GM12878 (cell line): ENCODE results near the gene ABITRAM. TPM values are rescaled to one million over a fixed set of nuclear protein-coding genes. Genes with fewer than 3 reads are reported as not detected.

ENCODE experiments used
- ATAC-seq: fragments of 200-7000 bp; cut with Tn5 transposase; 3 replicates; pipeline ENCODE4 v1.9.1; 2020; ENCODE audit warnings: mild to moderate bottlenecking, moderate library complexity
- BruUV-seq: library from RNA; stranded (reverse); fragments of 400-500 nt; replicated peaks from 2 replicates; lab custom pipeline; 2021; lab: Mats Ljungman, UMichigan
- CTCF ChIA-PET: fragments of 300-600 bp; sonication (Branson Sonifier 250); formaldehyde crosslinking; extraction: SDS; loops from one replicate; lab custom pipeline; 2021; ENCODE audit warnings: inconsistent platforms; lab: Yijun Ruan, JAX
- POLR2A ChIA-PET: fragments of 350-600 bp; formaldehyde crosslinking; extraction: SDS; loops from one replicate; lab custom pipeline; 2021; ENCODE audit warnings: inconsistent platforms; lab: Charles Lee
- RAD21 ChIA-PET: fragments of 300-600 bp; sonication (Branson Sonifier 250); formaldehyde crosslinking; loops from one replicate; lab custom pipeline; 2023; ENCODE audit warnings: antibody characterized with exemption; ENCODE audit not compliant: unreplicated experiment; lab: Charles Lee
- SMC1A ChIA-PET: fragments of 300-600 bp; sonication (Branson Sonifier 250); formaldehyde crosslinking; loops from one replicate; lab custom pipeline; 2023; ENCODE audit not compliant: unreplicated experiment, uncharacterized antibody; lab: Charles Lee
- DNase-seq: peaks from one replicate; pipeline ENCODE4 v3.0.0-alpha.2; 2011; ENCODE audit warnings: low read depth, low spot score
- FAIRE-seq: peaks from 3 replicates; lab custom pipeline; 2011; peaks lifted over from hg19 to GRCh38; lab: Jason Lieb, UNC
- H2AFZ ChIP-seq: 2 replicates; pipeline ENCODE4 v1.6.0; 2011; ENCODE audit warnings: low read depth, low read length, control low read depth; ENCODE audit not compliant: control insufficient read depth
- H3K27ac ChIP-seq: 2 replicates; pipeline ENCODE4 v1.5.1; 2011; ENCODE audit warnings: control low read depth; ENCODE audit not compliant: control insufficient read depth, insufficient read depth
- H3K27me3 ChIP-seq, 2 experiments: replicated peaks in 1 of 2; 2 replicates each; pipeline versions ENCODE4 v1.6.0 to v1.6.1; 2011; ENCODE audit warnings: low read length in 1 of 2; ENCODE audit not compliant: control insufficient read depth in 2 of 2, insufficient read depth in 2 of 2
- H3K36me3 ChIP-seq, 2 experiments: 2 replicates each; pipeline ENCODE4 v1.5.1; 2011; ENCODE audit warnings: low read length in 1 of 2; ENCODE audit not compliant: control insufficient read depth in 2 of 2, insufficient read depth in 2 of 2
- H3K4me1 ChIP-seq: 2 replicates; pipeline ENCODE4 v1.6.1; 2011; ENCODE audit warnings: mild to moderate bottlenecking, low read length, moderate library complexity, mixed read lengths; ENCODE audit not compliant: control insufficient read depth, insufficient read depth
- H3K4me2 ChIP-seq: 2 replicates; pipeline ENCODE4 v1.6.0; 2011; ENCODE audit warnings: control low read depth; ENCODE audit not compliant: control insufficient read depth, insufficient read depth
- H3K4me3 ChIP-seq: fragments of 200-600 bp; sonication (generic); 2 replicates; pipeline ENCODE4 v1.5.1; 2016
- H3K79me2 ChIP-seq: 2 replicates; pipeline ENCODE4 v1.6.0; 2011; ENCODE audit warnings: low read length; ENCODE audit not compliant: control insufficient read depth, insufficient read depth
- H3K9ac ChIP-seq: 2 replicates; pipeline ENCODE4 v1.8.0; 2011; ENCODE audit warnings: low read length, control low read depth, mixed read lengths; ENCODE audit not compliant: control insufficient read depth, insufficient read depth
- H3K9me3 ChIP-seq: replicated peaks from 3 replicates; pipeline ENCODE4 v1.5.1; 2011; ENCODE audit warnings: mild to moderate bottlenecking, low read length; ENCODE audit not compliant: control insufficient read depth, insufficient read depth
- H4K20me1 ChIP-seq: 2 replicates; pipeline ENCODE4 v1.6.0; 2011; ENCODE audit not compliant: control insufficient read depth, insufficient read depth
- CEBPB ChIP-seq, 2 experiments: fragments of 150-350 bp in 1 of 2; IDR thresholded peaks; 2 replicates each; pipeline ENCODE4 v1.6.1; 2012 to 2014; ENCODE audit warnings: low read depth in 2 of 2, low read length in 2 of 2, borderline replicate concordance in 1 of 2, inconsistent platforms in 1 of 2
- CREB1 ChIP-seq: IDR thresholded peaks from 2 replicates; pipeline ENCODE4 v1.6.1; 2012; ENCODE audit warnings: low read depth, mild to moderate bottlenecking, inconsistent platforms
- CREM ChIP-seq: IDR thresholded peaks from 2 replicates; pipeline ENCODE4 v1.6.1; 2014; ENCODE audit warnings: antibody characterized with exemption, low read depth
- KLF5 ChIP-seq: fragments of 450-650 bp; IDR thresholded peaks from 2 replicates; pipeline ENCODE4 v1.6.1; 2014; ENCODE audit warnings: mild to moderate bottlenecking; ENCODE audit not compliant: partially characterized antibody
- NRF1 ChIP-seq: conservative IDR thresholded peaks from 2 replicates; pipeline ENCODE4 v1.6.1; 2011; ENCODE audit warnings: mild to moderate bottlenecking, low read depth, low read length, improper control_type of control experiment
- RBBP5 ChIP-seq: fragments of 200-600 bp; sonication (generic); conservative IDR thresholded peaks from 2 replicates; pipeline ENCODE4 v1.6.1; 2016
- TAF1 ChIP-seq: IDR thresholded peaks from 2 replicates; pipeline ENCODE4 v1.6.1; 2011; ENCODE audit warnings: mild to moderate bottlenecking, low read depth, low read length, borderline replicate concordance
- WGBS: methylation state at CpG from one replicate; pipeline ENCODE4 v1.1.6; 2016; ENCODE audit warnings: low lambda C conversion rate; ENCODE audit not compliant: insufficient replicate concordance, insufficient coverage; ENCODE audit errors: missing lambda C conversion rate; 5-methylcytosine and 5-hydroxymethylcytosine counted together
- in situ Hi-C: fragments of 300-500 bp; cut with MboI; formaldehyde crosslinking; loops from 9 replicates; pipeline ENCODE4 v1.14.3; 2018; ENCODE audit warnings: mixed read lengths
- intact Hi-C: fragments of 100-400 bp; cut with micrococcal nuclease; formaldehyde crosslinking; loops from one replicate; pipeline ENCODE4 v1.14.2; 2022; ENCODE audit not compliant: unreplicated experiment
- polyA plus RNA-seq, 11 experiments: library from polyadenylated mRNA; depleted of rRNA in 4 of 11; unstranded in 6 of 11; stranded (reverse) in 5 of 11; fragments of >200 nt; fragmentation: Nextera tagmentation in 4 of 11; fragmentation: Illumina TruSeq in 1 of 11; extraction: Ambion mirVana in 4 of 11; extraction: Trizol in 1 of 11; gene quantifications; 1 replicate in 1 of 11; 2 replicates in 10 of 11; pipeline versions ENCODE4 v1.2.1 to v1.2.3, GENCODE V29; 2011 to 2016; ENCODE audit warnings: inconsistent platforms in 2 of 11, missing spikeins in 2 of 11, low read depth in 1 of 11
- total RNA-seq, 4 experiments: library from RNA; depleted of rRNA in 3 of 4; stranded (reverse); fragments of >200 nt in 3 of 4; fragmentation: Illumina TruSeq in 1 of 4; extraction: Trizol in 1 of 4; gene quantifications; 2 replicates each; pipeline versions ENCODE4 v1.2.1 to v1.2.3, GENCODE V29; 2013 to 2021
- TF ChIP-seq, protein P1 (sequence below): fragments of 450-650 bp; IDR thresholded peaks from 2 replicates; pipeline ENCODE4 v1.6.1; 2016; ENCODE audit warnings: mild to moderate bottlenecking
- TF ChIP-seq, protein P2 (sequence below): fragments of 450-650 bp; formaldehyde crosslinking; IDR thresholded peaks from 2 replicates; pipeline ENCODE4 v1.5.0; 2022; ENCODE audit warnings: mild to moderate bottlenecking, missing genetic modification characterization

The ABITRAM gene
- total and polyA plus RNA-seq, 10 of the 15 experiments (the other 5 are each of a cell fraction or from before 2014, with no cell fraction given) = 5.2 to 18.4 (median 10.6) TPM

DNA sequence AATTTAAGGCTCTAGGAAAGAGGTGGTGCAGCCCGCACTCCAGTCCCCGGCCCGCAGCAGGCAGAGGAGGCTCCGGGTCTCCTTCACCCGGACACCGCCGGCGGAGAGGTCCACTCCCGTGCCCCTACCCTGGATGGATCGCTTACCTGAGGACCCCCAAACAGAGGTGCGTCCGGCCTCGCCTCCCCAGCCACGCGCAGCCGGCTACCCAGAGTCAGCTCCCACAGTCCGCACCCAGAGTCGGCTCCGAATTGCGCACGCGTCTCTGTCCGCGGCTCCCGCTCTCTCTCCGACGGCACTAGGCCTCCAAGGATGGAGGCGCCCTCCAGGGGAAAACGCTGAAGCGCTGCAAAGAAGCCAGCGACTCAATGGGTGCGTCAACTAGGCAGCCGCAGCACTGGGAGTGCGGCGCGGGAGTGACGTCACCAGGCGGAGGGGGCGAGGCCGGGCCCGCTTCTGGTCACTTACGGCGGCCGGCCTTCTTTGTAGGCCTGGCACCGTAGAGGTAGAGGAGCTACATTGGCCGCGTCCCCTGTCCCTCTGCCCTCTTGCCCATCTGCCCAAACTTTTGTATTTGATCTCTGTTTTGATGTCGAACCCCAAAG lies 380 bp upstream of the ABITRAM start, which contains the start of gene ELP1 (continued):
- TF ChIP-seq TAF1 = peak; percentile 55; the same call in 1 of the 2 replicates
- 0 out of 2 replicates have a peak, but pooled peaks have one; percentile 18 for TF ChIP-seq NRF1

DNA sequence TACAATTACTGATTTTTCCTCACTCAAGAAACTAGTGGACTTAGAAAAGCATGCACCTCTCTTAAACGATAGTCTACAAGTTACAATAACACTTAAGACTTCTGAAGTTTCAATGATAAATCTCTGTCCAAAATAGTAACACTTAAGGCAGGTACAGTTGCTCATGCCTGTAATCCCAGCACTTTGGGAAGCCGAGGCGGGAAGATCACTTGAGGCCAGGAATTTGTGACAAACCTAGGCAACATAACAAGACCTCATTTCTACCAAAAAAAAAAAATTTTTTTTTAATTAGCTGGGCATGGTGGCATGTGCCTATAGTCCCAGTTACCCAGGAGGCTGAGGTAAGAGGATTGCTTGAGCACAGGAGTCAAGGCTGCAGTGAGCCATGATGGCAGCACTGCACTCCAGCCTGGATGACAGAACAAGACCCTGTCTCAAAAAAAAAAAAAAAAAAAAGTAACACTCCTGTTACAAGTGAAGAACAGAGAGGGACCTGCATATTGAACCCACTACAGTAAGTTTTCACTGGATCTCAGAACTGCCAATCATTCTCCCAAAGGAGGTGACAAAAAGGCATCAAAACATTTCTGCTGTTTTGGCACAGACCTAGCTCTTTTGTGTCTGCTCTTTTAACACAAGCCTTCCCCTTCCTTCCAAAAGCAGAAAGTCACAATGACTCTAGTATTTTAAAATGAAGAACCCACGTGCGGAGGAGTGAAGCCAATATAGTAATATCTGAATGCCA lies 3.5 kb downstream of the ABITRAM start:
- FAIRE-seq (no peak), DNase-seq (no peak), ATAC-seq (no peak)
- no peaks in the 10 kb centered on the region for H3K9me3 ChIP-seq
- no peak for TF ChIP-seq KLF5
- TF ChIP-seq RBBP5 = no peak
- TF ChIP-seq, protein P1, sequence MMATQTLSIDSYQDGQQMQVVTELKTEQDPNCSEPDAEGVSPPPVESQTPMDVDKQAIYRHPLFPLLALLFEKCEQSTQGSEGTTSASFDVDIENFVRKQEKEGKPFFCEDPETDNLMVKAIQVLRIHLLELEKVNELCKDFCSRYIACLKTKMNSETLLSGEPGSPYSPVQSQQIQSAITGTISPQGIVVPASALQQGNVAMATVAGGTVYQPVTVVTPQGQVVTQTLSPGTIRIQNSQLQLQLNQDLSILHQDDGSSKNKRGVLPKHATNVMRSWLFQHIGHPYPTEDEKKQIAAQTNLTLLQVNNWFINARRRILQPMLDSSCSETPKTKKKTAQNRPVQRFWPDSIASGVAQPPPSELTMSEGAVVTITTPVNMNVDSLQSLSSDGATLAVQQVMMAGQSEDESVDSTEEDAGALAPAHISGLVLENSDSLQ = peak; percentile 26; the same call in 1 of the 2 replicates
- TF ChIP-seq CREM = no peak
- TF ChIP-seq CREB1 = no peak
- TF ChIP-seq CEBPB (IDR thresholded peaks at IDR 0.05; ENCODE audit: borderline replicate concordance in 1 of 2, low read depth in 2 of 2, low read length in 2 of 2) = no peak
- TF ChIP-seq, protein P2, sequence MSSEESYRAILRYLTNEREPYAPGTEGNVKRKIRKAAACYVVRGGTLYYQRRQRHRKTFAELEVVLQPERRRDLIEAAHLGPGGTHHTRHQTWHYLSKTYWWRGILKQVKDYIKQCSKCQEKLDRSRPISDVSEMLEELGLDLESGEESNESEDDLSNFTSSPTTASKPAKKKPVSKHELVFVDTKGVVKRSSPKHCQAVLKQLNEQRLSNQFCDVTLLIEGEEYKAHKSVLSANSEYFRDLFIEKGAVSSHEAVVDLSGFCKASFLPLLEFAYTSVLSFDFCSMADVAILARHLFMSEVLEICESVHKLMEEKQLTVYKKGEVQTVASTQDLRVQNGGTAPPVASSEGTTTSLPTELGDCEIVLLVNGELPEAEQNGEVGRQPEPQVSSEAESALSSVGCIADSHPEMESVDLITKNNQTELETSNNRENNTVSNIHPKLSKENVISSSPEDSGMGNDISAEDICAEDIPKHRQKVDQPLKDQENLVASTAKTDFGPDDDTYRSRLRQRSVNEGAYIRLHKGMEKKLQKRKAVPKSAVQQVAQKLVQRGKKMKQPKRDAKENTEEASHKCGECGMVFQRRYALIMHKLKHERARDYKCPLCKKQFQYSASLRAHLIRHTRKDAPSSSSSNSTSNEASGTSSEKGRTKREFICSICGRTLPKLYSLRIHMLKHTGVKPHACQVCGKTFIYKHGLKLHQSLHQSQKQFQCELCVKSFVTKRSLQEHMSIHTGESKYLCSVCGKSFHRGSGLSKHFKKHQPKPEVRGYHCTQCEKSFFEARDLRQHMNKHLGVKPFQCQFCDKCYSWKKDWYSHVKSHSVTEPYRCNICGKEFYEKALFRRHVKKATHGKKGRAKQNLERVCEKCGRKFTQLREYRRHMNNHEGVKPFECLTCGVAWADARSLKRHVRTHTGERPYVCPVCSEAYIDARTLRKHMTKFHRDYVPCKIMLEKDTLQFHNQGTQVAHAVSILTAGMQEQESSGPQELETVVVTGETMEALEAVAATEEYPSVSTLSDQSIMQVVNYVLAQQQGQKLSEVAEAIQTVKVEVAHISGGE (CRISPR knock-in tag) = no peak
- no peaks in the 10 kb centered on the region for H3K4me1 ChIP-seq
- no peak overlapping the region for H3K9ac ChIP-seq
- no peak overlapping the region for H3K27ac ChIP-seq
- H2AFZ ChIP-seq = no peak overlapping the region
- H3K4me2 ChIP-seq = no peak overlapping the region
- in situ Hi-C loops (no loop called here), intact Hi-C loops (loop anchor here (10.0 kb wide), 1 partner anchor 177 kb away; the partner anchor contains the start of gene TMEM245)
- no TSS peak for BruUV-seq
- ChIA-PET POLR2A (no interaction called here), CTCF (no interaction called here), RAD21 (no interaction called here), SMC1A (no interaction called here)
- H4K20me1 ChIP-seq = no peaks in the 10 kb centered on the region
- H3K27me3 ChIP-seq = no peaks in the 10 kb centered on the region
- WGBS = 97% methylated on average over 5 of the region's 5 CpGs
- no peaks in the 10 kb centered on the region; a peak in 3 of 4 replicates for H3K36me3 ChIP-seq
- H3K4me3 ChIP-seq = no peak overlapping the region
- H3K79me2 ChIP-seq = peaks cover 18% of the 10 kb centered on the region
